ENCODE results near the gene KIF26B. TPM values are rescaled to one million over a fixed set of nuclear protein-coding genes. Genes with fewer than 3 reads are reported as not detected.

The KIF26B gene
- total and polyA plus RNA-seq, 8 donors, result 0.15 to 3.2 (median 0.89) TPM; not detected in 1

DNA sequence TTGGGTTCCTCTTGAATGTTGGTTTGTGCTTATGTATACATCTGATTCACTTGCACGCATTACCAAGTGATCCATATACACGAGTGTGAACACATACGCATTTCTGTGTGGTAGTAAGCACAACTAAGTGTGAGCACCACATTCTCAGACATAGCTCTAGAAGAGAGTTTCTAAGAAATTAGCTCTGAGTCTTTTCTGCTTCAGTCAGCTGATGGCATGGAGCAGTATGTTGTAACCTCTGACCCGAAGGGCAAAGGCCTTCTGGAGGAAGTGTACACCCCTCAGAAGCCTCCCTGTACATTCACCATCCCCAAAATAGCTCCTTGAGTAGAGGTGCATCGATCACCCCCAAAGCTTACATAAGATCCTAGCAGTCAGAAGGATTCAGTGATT is 183.7 kb downstream of the KIF26B start:
- H3K27ac ChIP-seq, result no peak overlapping the region
- no peaks in the 10 kb centered on the region for H3K27me3 ChIP-seq
- no peaks in the 10 kb centered on the region for H3K9me3 ChIP-seq
- intact Hi-C loops (cut with DNase I; ENCODE audit: low total_unique reads), result no loop called here
- no peak overlapping the region for H3K4me3 ChIP-seq
- TF ChIP-seq POLR2AphosphoS5 (IDR thresholded peaks at IDR 0.05) (no peak), EP300 (IDR thresholded peaks at IDR 0.05) (no peak), POLR2A (IDR thresholded peaks at IDR 0.05) (no peak), CTCF (IDR thresholded peaks at IDR 0.05) (no peak)
- H3K4me1 ChIP-seq, result peaks cover 3 to 17% (median 6%) of the 10 kb centered on the region in 4 donors
- 88 to 91% (median 88%) methylated on average over 5 of the region's 5 CpGs for WGBS, 5 donors
- no peak for DNase-seq
- no peaks in the 10 kb centered on the region for H3K36me3 ChIP-seq

GRCh38 chr1:245341743-245342142 is 187.0 kb downstream of the KIF26B start:
- H3K9me3 ChIP-seq, result no peaks in the 10 kb centered on the region
- no peaks in the 10 kb centered on the region for H3K27me3 ChIP-seq
- no peaks in the 10 kb centered on the region for H3K36me3 ChIP-seq
- no peak overlapping the region for H3K4me3 ChIP-seq
- intact Hi-C loops (cut with DNase I; ENCODE audit: low total_unique reads), result no loop called here
- DNase-seq, result no peak
- H3K27ac ChIP-seq, result no peak overlapping the region
- H3K4me1 ChIP-seq, result peaks cover 3 to 10% (median 6%) of the 10 kb centered on the region in 4 donors
- WGBS, 5 donors, result 86 to 93% (median 88%) methylated on average over 5 of the region's 5 CpGs
- TF ChIP-seq POLR2A (IDR thresholded peaks at IDR 0.05), result no peak
- TF ChIP-seq POLR2AphosphoS5 (IDR thresholded peaks at IDR 0.05), result no peak
- no peak for TF ChIP-seq EP300 (IDR thresholded peaks at IDR 0.05)

DNA sequence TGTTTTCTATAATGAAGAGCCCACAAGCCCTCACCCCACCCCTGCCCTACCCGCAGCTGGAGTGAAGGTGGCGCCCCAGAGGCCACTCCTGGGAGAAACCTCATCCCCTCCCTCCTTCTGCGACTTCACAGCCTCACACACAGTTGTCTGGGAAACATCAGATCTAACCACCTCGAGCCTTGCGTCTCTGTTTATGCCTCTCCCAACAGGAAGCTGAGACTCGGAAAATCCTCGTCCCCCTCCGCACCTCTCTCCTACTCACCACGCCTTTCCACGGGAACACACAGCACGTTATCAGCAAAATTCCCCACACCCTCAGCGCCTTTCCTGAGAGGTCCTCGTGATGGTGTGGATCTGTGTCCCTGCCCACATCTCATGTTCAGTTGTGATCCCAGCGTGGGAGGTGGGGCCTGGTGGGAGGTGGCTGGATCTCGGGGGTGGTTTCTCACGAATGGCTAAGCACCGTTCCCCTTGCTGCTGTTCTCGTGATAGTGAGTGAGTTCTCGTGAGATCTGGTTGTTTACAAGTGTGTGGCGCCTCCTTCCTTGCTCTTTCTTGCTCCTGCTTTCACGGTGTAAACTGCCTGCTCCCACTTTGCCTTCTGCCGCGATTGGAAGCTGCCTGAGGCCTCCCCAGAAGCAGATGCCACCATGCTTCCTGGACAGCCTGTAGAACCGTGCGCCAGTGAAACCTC is 190.6 kb downstream of the KIF26B start:
- peak overlapping the region in 1 of 4 donors; percentile 19 for H3K4me3 ChIP-seq
- TF ChIP-seq POLR2AphosphoS5 (IDR thresholded peaks at IDR 0.05) (no peak), CTCF (IDR thresholded peaks at IDR 0.05) (no peak), POLR2A (IDR thresholded peaks at IDR 0.05) (no peak), EP300 (IDR thresholded peaks at IDR 0.05) (no peak)
- peak in 1 of 2 donors; percentile 42 for DNase-seq
- no peaks in the 10 kb centered on the region for H3K36me3 ChIP-seq
- 56 to 72% (median 63%) methylated on average over 25 of the region's 25 CpGs for WGBS, 5 donors
- H3K4me1 ChIP-seq, result no peaks in the 10 kb centered on the region
- H3K27ac ChIP-seq, result no peak overlapping the region
- no peaks in the 10 kb centered on the region for H3K9me3 ChIP-seq
- no peaks in the 10 kb centered on the region for H3K27me3 ChIP-seq
- intact Hi-C loops (cut with DNase I; ENCODE audit: low total_unique reads), result no loop called here

DNA sequence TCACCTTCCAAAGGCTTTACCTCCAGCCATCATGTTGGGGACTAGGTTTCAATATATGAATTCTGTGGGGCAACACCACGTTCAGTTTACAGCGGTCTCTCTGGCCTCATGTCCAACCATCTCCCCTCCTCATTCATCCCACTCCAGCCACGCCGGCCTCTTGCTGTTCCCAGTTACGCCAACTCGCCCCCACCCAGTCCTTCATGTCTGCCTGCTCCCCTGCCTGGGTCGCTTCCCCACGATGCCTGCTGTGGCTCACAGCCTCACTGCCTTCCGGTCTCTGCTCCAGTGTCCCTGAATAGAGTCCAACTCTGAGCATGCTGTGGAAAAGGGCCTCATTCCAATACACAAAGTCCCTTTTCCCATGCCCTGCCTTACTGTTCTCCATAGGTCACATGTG is 193.8 kb downstream of the KIF26B start:
- 88 to 95% (median 94%) methylated on average over 9 of the region's 9 CpGs for WGBS, 5 donors
- H3K36me3 ChIP-seq, result no peaks in the 10 kb centered on the region
- TF ChIP-seq POLR2AphosphoS5 (IDR thresholded peaks at IDR 0.05), result no peak
- no peak for TF ChIP-seq POLR2A (IDR thresholded peaks at IDR 0.05)
- TF ChIP-seq EP300 (IDR thresholded peaks at IDR 0.05), result no peak
- no peak for TF ChIP-seq CTCF (IDR thresholded peaks at IDR 0.05)
- H3K4me1 ChIP-seq, result no peaks in the 10 kb centered on the region
- H3K27ac ChIP-seq, result no peak overlapping the region
- intact Hi-C loops (cut with DNase I; ENCODE audit: low total_unique reads), result no loop called here
- no peak for DNase-seq
- no peaks in the 10 kb centered on the region for H3K9me3 ChIP-seq
- no peaks in the 10 kb centered on the region for H3K27me3 ChIP-seq
- no peak overlapping the region for H3K4me3 ChIP-seq

- Histone ChIP-seq H3K4me1 (no peaks in the 10 kb centered on the region), H3K4me3 (no peak overlapping the region), H3K27me3 (no peaks in the 10 kb centered on the region), H3K36me3 (no peaks in the 10 kb centered on the region), H3K27ac (no peak overlapping the region), H3K9me3 (no peaks in the 10 kb centered on the region)
- intact Hi-C loops (cut with DNase I; ENCODE audit: low total_unique reads), result no loop called here
- WGBS, 5 donors, result 81 to 89% (median 87%) methylated on average over 3 to 7 of the region's 7 CpGs
- DNase-seq, result no peak
- no peak for TF ChIP-seq POLR2A (IDR thresholded peaks at IDR 0.05)
- no peak for TF ChIP-seq CTCF (IDR thresholded peaks at IDR 0.05)
- no peak for TF ChIP-seq POLR2AphosphoS5 (IDR thresholded peaks at IDR 0.05)
- no peak for TF ChIP-seq EP300 (IDR thresholded peaks at IDR 0.05)
Measured at GRCh38 chr1:245353411-245353810, 198.6 kb downstream of the KIF26B start.

All from stomach (tissue), 9 donors.